ENCODE data around the gene PPIL1.

The PPIL1 gene

DNA sequence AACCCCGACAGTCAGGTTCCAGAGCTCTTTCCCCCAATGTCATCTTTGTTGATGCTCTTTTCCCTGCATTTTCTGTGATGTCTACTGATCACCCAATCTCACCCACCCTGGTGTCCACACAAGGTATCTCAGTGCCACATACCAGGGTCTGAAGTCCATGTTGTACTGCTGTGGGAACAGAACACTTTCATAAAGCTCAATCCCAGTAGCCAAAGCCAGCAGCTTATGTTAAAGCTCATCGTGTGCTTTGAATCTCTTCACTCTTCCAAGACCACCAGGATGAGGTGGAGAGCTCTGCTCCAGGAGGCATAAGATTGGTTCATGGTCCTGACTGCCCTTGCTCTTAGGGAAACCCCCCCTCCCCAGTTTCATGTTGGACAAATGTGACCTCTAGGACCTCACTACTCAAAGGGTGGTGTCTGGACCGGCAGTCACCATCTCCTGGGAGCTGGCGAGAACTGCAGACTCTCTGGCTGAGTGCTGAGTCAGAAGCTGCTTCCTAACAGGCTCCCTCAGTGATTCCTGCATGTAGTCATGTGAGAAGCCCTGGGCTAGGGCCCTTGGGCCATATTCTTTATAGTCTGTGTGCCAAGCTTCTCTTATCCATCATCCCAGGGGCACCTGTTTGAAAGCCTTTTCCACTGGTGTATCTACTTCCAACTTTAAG, 22.0 kb downstream of the PPIL1 start:
- DNase-seq, result no peak

DNA sequence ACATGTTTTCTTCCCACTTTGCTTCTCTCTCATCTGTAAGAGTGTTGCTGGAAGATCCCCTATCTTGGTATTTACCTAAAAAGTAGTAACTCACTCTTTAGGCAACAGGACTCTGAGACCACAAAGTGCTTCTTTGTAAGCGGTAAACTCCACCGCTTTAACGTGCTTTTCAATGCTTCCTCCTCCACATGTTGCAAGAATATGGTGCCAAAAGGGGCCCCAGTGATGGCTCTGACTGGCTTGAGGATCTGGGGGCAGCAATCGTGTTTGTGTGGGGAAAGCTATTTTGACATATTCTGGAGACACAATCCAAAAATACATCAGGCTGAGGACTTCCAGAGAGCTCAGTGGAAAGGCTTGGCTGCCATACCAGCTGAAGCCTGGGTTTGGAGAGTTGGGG, 23.0 kb downstream of the PPIL1 start:
- DNase-seq, result no peak

DNA sequence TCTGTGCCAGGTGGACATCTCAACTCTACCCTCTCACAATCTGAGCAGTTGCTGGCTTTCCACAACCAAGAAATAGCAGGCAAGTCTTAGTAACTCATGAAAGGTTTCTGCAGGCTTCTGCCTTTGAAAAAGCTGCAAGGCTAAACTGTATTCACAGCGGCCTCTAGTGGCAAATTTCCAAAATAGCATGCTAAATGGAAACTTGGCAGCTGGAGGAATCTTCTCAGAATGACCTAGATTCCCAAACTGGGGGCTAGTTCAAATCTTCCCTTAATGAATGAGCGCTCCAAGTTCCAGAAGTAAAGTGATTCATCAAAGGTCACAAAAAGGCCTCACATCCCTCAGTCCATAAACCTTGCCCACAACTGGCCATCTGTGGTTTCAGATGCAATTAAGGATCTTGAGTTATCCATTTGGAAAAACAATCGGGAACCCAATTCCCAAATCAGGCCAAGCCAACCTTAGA, 23.4 kb downstream of the PPIL1 start:
- DNase-seq, result peak; percentile 37

DNA sequence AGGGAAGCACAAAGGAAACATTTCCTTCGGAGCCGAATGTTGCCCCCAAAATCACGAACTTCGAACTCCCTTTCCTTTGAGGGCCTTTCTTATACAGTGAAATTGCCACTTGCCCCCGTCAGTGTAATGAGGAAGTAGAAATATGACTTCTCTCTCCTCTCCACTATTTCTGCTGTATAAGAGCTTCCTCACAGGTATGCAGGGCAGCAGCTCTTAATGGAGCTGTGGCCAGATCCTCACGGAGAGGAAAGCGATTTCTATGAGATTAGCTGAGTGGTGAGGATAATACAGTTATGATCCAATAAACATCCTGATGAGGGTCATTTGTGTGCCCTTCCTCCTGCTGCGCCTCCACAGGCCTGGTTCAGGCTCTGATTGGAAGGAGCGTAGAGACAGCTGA, 24.6 kb downstream of the PPIL1 start:
- no peak for DNase-seq

DNA sequence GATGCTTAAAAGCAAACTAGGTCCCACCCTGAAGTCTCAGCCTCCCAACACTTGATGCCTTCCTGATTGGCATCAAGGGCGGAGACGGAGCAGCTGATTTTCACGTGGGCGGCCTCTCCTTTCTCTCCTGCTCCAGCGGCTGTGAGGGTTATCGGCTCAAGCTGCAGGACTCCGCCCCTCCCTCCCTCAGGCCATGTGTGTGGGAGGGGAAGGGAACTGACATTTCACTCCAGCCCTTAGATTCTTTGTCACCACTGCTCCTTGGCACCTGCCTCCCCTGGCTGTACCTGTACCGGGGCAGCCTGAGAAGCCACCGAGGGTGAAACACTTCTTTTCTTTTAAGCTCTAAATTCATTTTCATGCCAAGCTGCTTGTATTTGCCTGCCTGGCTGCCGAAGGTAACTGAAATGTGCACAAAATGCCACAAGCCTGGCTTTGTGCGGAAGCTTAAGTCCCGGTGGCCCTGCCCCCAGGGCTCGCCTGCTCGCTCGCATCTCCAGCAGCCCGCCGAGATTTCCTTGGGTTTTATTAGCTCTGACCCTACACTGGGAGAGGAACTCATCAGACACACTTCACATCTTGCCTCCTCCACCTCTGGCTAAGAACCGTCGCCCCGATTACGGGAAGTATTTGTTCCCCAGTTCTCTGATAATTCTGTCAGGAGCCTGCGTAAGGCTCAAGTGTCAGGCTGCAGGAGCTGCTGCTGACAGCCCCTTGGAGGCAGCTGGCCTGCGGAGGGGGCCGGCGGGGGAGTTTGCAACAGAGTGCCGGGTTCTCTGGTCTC, 25.8 kb downstream of the PPIL1 start:
- DNase-seq, result no peak

GRCh38 chr6:36847991-36848390, 26.6 kb downstream of the PPIL1 start:
- no peak for DNase-seq

DNA sequence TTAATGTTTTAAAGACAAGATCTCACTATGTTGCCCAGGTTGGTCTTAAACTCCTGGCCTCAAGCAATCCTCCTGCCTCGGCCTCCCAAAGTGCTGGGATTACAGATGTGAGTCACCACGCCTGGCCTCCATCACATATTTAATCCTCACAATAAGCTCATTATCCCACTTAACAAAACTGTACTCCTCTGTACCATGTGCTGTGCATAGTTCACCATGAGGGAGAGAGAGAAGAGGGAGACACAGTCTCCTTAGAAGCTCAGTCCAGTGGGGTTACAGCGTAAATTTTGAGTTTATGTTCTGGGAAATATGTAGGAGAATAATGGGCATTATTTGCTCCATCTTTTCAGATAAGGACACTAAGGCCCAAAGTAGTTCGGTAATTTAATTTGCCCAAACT, 27.5 kb downstream of the PPIL1 start:
- DNase-seq, result no peak

GRCh38 chr6:36845233-36845632, 29.4 kb downstream of the PPIL1 start:
- no peak for DNase-seq

GRCh38 chr6:36844232-36845170, 30.1 kb downstream of the PPIL1 start:
- no peak for DNase-seq

DNA sequence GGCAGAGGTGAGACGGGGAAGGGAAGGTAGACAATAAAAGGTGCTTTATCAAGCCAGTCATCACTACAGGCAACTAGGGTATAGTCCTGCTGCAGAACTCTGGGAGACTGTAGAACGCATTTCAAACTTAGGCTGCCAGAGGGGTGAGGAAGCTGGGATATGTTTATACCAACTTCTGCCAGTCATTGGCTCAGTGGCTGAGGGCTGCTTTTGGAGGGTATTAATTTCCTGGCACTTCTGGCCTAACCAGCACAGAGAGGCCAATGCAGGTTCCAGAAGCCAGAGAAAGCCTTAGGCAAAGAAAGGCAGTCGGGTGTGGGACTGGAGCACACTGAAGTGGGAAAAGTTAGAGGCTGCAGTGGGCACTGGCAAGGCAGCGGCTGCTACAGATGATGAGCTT, 31.4 kb downstream of the PPIL1 start:
- no peak for DNase-seq

DNA sequence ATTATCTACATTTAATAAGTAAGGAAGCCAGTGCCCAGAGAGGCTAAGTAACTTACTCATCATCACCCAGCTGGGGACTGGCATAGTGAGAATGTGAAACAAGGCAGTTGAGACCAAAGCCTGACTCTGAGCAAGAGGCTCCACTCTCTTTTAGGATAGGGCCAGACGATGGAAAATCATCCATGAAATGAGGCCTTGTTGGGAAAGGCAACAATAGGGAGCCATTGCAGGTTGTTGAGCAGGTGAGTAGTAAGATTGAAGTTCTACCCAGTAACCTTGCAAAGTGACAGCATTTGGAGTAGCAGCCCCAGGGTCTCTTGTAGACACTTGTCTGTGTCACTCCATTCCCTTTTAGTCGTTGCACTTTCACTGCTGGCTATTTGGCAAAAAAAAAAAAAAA, 32.8 kb downstream of the PPIL1 start:
- no peak for DNase-seq

- peak; percentile 29 for DNase-seq
Measured at GRCh38 chr6:36840432-36841403, 33.9 kb downstream of the PPIL1 start.

DNA sequence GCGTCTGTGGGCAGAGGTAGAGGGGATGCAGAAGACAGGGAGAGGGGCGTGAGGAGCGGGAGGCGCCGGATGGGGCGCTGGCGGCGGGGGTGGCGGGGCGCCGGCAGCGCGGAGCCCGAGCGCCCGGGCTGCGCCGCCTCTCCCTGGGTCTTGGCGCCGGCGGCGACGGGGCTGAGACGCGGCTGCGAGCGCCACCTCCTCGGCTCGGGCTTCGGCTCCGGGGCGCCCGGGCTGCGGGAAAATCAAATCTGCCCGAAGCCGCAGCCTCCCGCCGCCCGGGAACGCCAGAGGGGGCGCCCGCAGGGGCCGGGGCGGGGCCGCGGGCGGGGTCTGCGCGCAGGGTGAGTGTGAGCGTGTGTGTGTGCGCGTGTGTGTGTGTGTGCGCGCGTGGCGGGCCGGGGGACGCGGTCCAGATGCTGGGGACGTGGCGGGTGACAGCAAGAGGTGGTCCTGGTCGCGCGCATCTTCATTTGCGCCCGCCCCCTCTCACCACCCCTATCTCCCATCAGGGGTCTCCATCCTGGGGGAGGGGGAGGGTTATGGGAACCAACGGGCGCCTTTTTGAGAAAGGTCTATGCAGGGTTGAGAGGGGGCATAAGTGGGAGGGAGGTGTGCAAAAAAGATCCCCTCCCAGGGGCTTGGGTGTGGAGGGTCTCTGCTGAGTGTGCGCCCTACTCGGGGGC, 34.7 kb downstream of the PPIL1 start:
- DNase-seq, result peak; percentile 26

GRCh38 chr6:36838896-36839748, 35.5 kb downstream of the PPIL1 start, which contains the start of gene CPNE5:
Gene CPNE5, minus strand, starts transcription at chr6:36839444. Its CDS starts 67 bp downstream, at chr6:36839377.
- peak; percentile 8 for DNase-seq

GRCh38 chr6:36837686-36838085, 36.9 kb downstream of the PPIL1 start:
- no peak for DNase-seq

DNA sequence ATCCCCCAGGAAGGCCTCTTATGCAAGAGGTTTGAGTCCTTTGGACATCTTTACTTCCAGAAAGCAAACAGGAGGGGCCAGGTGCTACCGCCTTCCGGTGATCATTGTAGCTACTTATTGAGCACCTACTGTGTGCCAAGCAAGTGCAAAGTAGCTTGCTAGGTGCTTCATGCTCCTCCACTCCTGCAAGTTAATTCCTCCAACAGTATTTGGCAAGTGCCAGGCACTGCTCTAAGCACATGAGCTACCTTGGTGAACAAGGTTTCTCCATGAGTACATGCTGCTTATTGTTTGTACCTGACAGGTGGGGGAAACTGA, 37.6 kb downstream of the PPIL1 start:
- DNase-seq, result no peak

DNA sequence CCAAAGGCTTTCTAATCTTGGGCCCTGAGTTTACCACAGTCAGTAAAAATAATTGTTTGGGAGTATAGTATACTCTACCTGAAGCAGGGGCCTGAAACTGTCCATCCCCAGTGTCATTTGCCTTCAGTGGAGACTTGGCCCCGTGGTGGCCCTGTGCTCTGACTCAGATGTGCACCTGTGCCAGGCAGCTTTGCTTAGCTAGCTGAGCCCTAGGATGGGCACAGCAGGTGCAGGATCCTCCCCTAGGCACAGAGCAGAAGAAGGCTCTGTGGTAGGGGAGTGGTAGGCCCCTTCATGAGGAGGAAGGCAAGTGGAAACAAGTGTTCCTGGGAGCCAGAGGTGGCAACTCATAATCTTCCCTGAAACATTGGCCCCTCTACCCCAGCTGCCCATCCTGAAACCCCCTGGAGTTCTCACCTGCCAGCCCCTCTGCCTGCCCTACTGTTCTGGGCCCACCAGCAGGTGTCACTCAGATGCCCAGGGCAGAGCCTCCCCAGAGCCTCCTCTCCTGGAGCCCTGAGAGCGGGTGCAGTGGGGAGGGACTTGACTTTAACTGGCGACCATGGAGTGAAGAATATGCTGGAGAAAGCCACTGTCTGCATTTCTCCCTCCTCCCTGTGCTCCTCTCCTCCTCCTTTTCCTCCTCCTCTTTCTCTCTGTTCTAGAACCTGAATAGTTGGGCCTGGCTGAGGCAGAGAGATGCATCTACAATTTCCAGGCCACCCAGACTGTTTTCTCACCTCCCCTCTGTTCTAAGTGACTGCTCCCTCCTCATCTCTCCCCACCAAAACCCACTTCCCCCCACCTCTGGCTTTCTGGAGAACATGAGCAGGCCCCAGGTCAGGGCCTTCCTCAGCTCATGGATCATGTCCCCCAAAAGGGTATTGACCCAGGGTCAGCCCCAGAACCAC, 38.2 kb downstream of the PPIL1 start:
- no peak for DNase-seq

GRCh38 chr6:36834576-36835341, 39.8 kb downstream of the PPIL1 start:
- no peak for DNase-seq
